Activated naive CD4-positive, alpha-beta T cell treated with anti-CD3 and anti-CD28 coated beads, Interleukin-2, amount 10 ng/mL, durations not matched to agents 7 days and 5 days (primary cell): ENCODE data around the gene SMYD5.
"Not testable (repeated sequence)": the region's sequence is repeated elsewhere in the genome, so short reads cannot be mapped to it uniquely, and the experiment has no call there.

ENCODE experiments used
- CTCF ChIA-PET: fragments of 350-600 bp; sonication (Branson Sonifier 250); formaldehyde crosslinking; loops from one replicate; lab custom pipeline; 2021; ENCODE audit warnings: antibody characterized with exemption; lab: Charles Lee
- DNase-seq: peaks from one replicate; pipeline ENCODE4 v3.0.0-alpha.2; 2020
- H3K27ac Mint-ChIP-seq: one replicate; pipeline ENCODE4 v1.8.0; 2021; ENCODE audit warnings: mild to moderate bottlenecking, moderate library complexity, mixed read lengths
- H3K27me3 Mint-ChIP-seq: one replicate; pipeline ENCODE4 v1.8.0; 2021; ENCODE audit warnings: mild to moderate bottlenecking, mixed read lengths
- H3K36me3 Mint-ChIP-seq: one replicate; pipeline ENCODE4 v1.8.0; 2021; ENCODE audit warnings: mixed read lengths
- H3K4me1 Mint-ChIP-seq: one replicate; pipeline ENCODE4 v1.8.0; 2021; ENCODE audit warnings: mixed read lengths
- H3K4me3 Mint-ChIP-seq: one replicate; pipeline ENCODE4 v1.8.0; 2021; ENCODE audit warnings: mild to moderate bottlenecking, moderate library complexity, mixed read lengths
- H3K9me3 Mint-ChIP-seq: one replicate; pipeline ENCODE4 v1.8.0; 2021; ENCODE audit warnings: mixed read lengths

SMYD5 gene

GRCh38 chr2:73177645-73178255 is 36.3 kb upstream of the SMYD5 start:
- peaks cover 80% of the 10 kb centered on the region for H3K27me3 Mint-ChIP-seq
- H3K27ac Mint-ChIP-seq: no peak overlapping the region

GRCh38 chr2:73185965-73186364 is 28.1 kb upstream of the SMYD5 start:
- H3K4me3 Mint-ChIP-seq: no peak overlapping the region
- peaks cover 59% of the 10 kb centered on the region for H3K27me3 Mint-ChIP-seq
- CTCF ChIA-PET: interaction anchor here (2.8 kb wide), 1 partner anchor 9 kb away, joined by 16 read pairs; no protein-coding TSS in a partner anchor
- no peak overlapping the region for H3K27ac Mint-ChIP-seq
- H3K36me3 Mint-ChIP-seq: no peaks in the 10 kb centered on the region
- no peaks in the 10 kb centered on the region for H3K9me3 Mint-ChIP-seq
- H3K4me1 Mint-ChIP-seq: peaks cover 3% of the 10 kb centered on the region
- DNase-seq: no peak

More at GRCh38 chr2:73177645-73178255, 36.3 kb upstream of the SMYD5 start:
- Mint-ChIP-seq H3K9me3 (no peaks in the 10 kb centered on the region), H3K4me3 (peak overlapping the region; percentile 80), H3K4me1 (peaks cover 16% of the 10 kb centered on the region), H3K36me3 (no peaks in the 10 kb centered on the region)
- CTCF ChIA-PET: interaction anchor here (0.7 to 4.5 kb wide), 37 partner anchors 9 to 559 kb away, joined by 3 to 51 read pairs (median 5); partner anchors contain the start of genes PRADC1, RAB11FIP5, SPR and TPRKB
- no peak for DNase-seq

- CTCF ChIA-PET: interaction anchor here (1.2 to 2.8 kb wide), 2 partner anchors 10 to 300 kb away, joined by 3 to 16 read pairs; partner anchors contain the start of gene SPR
- H3K36me3 Mint-ChIP-seq: no peaks in the 10 kb centered on the region
- no peaks in the 10 kb centered on the region for H3K9me3 Mint-ChIP-seq
- DNase-seq: no peak
- H3K27me3 Mint-ChIP-seq: peaks cover 63% of the 10 kb centered on the region
- H3K4me3 Mint-ChIP-seq: no peak overlapping the region
- no peaks in the 10 kb centered on the region for H3K4me1 Mint-ChIP-seq
- H3K27ac Mint-ChIP-seq: no peak overlapping the region
Measured at GRCh38 chr2:73187549-73187948, 26.5 kb upstream of the SMYD5 start.

- CTCF ChIA-PET: no interaction called here
- no peak for DNase-seq
- Mint-ChIP-seq H3K4me3 (no peak overlapping the region), H3K27ac (no peak overlapping the region), H3K4me1 (peaks cover 5% of the 10 kb centered on the region), H3K36me3 (no peaks in the 10 kb centered on the region), H3K9me3 (no peaks in the 10 kb centered on the region), H3K27me3 (peaks cover 67% of the 10 kb centered on the region)
Measured at GRCh38 chr2:73197579-73197978, 16.5 kb upstream of the SMYD5 start.

- peaks cover 89% of the 10 kb centered on the region for H3K27me3 Mint-ChIP-seq
- H3K4me1 Mint-ChIP-seq, H3K36me3 Mint-ChIP-seq, H3K4me3 Mint-ChIP-seq, H3K9me3 Mint-ChIP-seq, H3K27ac Mint-ChIP-seq, DNase-seq: not testable (repeated sequence)
- CTCF ChIA-PET: interaction anchor here (1.1 kb wide), 1 partner anchor 12 kb away, joined by 6 read pairs; no protein-coding TSS in a partner anchor
Measured at GRCh38 chr2:73200281-73200680, 13.8 kb upstream of the SMYD5 start.

- Mint-ChIP-seq H3K4me3 (peak within 1 kb of the TSS; percentile 10), H3K4me1 (peaks cover 7% of the 10 kb centered on the region), H3K27me3 (peaks cover 93% of the 10 kb centered on the region), H3K36me3 (no peaks in the 10 kb centered on the region), H3K27ac (peak within 1 kb of the TSS; percentile 68), H3K9me3 (no peaks in the 10 kb centered on the region)
- DNase-seq: peak; percentile 24
- CTCF ChIA-PET: interaction anchor here (0.9 to 1.5 kb wide), 4 partner anchors 8 to 25 kb away, joined by 4 read pairs; no protein-coding TSS in a partner anchor
Measured at GRCh38 chr2:73202156-73203054, 11.6 kb upstream of the SMYD5 start, which contains the start of gene NOTO. NOTO (plus strand) TSS chr2:73202574; CDS start chr2:73202667, 93 bp downstream.

GRCh38 chr2:73203055-73203681 is 10.9 kb upstream of the SMYD5 start:
- no peaks in the 10 kb centered on the region for H3K36me3 Mint-ChIP-seq
- H3K27me3 Mint-ChIP-seq: peaks cover 95% of the 10 kb centered on the region
- H3K4me1 Mint-ChIP-seq: peaks cover 7% of the 10 kb centered on the region
- no peaks in the 10 kb centered on the region for H3K9me3 Mint-ChIP-seq
- no peak overlapping the region for H3K4me3 Mint-ChIP-seq
- CTCF ChIA-PET: interaction anchor here (1.1 kb wide), 1 partner anchor 9 kb away, joined by 4 read pairs; no protein-coding TSS in a partner anchor
- H3K27ac Mint-ChIP-seq: no peak overlapping the region
- no peak for DNase-seq

- Mint-ChIP-seq H3K27me3 (peaks cover 86% of the 10 kb centered on the region), H3K4me1 (peaks cover 7% of the 10 kb centered on the region), H3K9me3 (no peaks in the 10 kb centered on the region), H3K36me3 (no peaks in the 10 kb centered on the region), H3K27ac (no peak overlapping the region), H3K4me3 (no peak overlapping the region)
- DNase-seq: no peak
- CTCF ChIA-PET: no interaction called here
Measured at GRCh38 chr2:73205611-73206010, 8.4 kb upstream of the SMYD5 start.

- H3K36me3 Mint-ChIP-seq: no peaks in the 10 kb centered on the region
- CTCF ChIA-PET: interaction anchor here (1.3 to 1.4 kb wide), 2 partner anchors 31 to 316 kb away, joined by 3 to 4 read pairs; no protein-coding TSS in a partner anchor
- no peak for DNase-seq
- H3K9me3 Mint-ChIP-seq: no peaks in the 10 kb centered on the region
- H3K27ac Mint-ChIP-seq: no peak overlapping the region
- peaks cover 62% of the 10 kb centered on the region for H3K27me3 Mint-ChIP-seq
- no peak overlapping the region for H3K4me3 Mint-ChIP-seq
- peaks cover 10% of the 10 kb centered on the region for H3K4me1 Mint-ChIP-seq
Measured at GRCh38 chr2:73208258-73208657, 5.8 kb upstream of the SMYD5 start.

- no peak for DNase-seq
- Mint-ChIP-seq H3K27ac (no peak overlapping the region), H3K4me3 (no peak overlapping the region), H3K4me1 (peaks cover 24% of the 10 kb centered on the region), H3K27me3 (peaks cover 44% of the 10 kb centered on the region), H3K36me3 (no peaks in the 10 kb centered on the region), H3K9me3 (no peaks in the 10 kb centered on the region)
- CTCF ChIA-PET: interaction anchor here (0.7 to 4.5 kb wide), 6 partner anchors 8 to 317 kb away, joined by 3 to 26 read pairs (median 4); partner anchors contain the start of gene NOTO
Measured at GRCh38 chr2:73210019-73210418, 4.0 kb upstream of the SMYD5 start.

- no peaks in the 10 kb centered on the region for H3K36me3 Mint-ChIP-seq
- no peak for DNase-seq
Measured at GRCh38 chr2:73210696-73211095, 3.3 kb upstream of the SMYD5 start.

GRCh38 chr2:73212098-73212447 is 2.0 kb upstream of the SMYD5 start:
- Mint-ChIP-seq H3K4me3 (no peak overlapping the region), H3K27ac (no peak overlapping the region), H3K4me1 (peaks cover 32% of the 10 kb centered on the region), H3K27me3 (peaks cover 25% of the 10 kb centered on the region), H3K36me3 (no peaks in the 10 kb centered on the region), H3K9me3 (no peaks in the 10 kb centered on the region)
- no peak for DNase-seq
- CTCF ChIA-PET: interaction anchor here (0.6 to 4.5 kb wide), 22 partner anchors 8 to 319 kb away, joined by 3 to 28 read pairs (median 6); partner anchors contain the start of genes CCT7, NOTO and PRADC1

More at GRCh38 chr2:73210696-73211095, 3.3 kb upstream of the SMYD5 start:
- no peak overlapping the region for H3K27ac Mint-ChIP-seq
- CTCF ChIA-PET: interaction anchor here (0.7 to 4.5 kb wide), 5 partner anchors 9 to 317 kb away, joined by 3 to 26 read pairs (median 4); partner anchors contain the start of gene NOTO
- no peaks in the 10 kb centered on the region for H3K9me3 Mint-ChIP-seq
- H3K4me3 Mint-ChIP-seq: no peak overlapping the region
- H3K4me1 Mint-ChIP-seq: peaks cover 30% of the 10 kb centered on the region
- H3K27me3 Mint-ChIP-seq: peaks cover 37% of the 10 kb centered on the region

GRCh38 chr2:73212448-73213176 is 1.4 kb upstream of the SMYD5 start:
- DNase-seq: peak; percentile 79
- Mint-ChIP-seq H3K4me3 (no peak overlapping the region), H3K27ac (no peak overlapping the region), H3K4me1 (peaks cover 32% of the 10 kb centered on the region), H3K27me3 (peaks cover 20% of the 10 kb centered on the region), H3K36me3 (no peaks in the 10 kb centered on the region), H3K9me3 (no peaks in the 10 kb centered on the region)
- CTCF ChIA-PET: interaction anchor here (0.6 to 4.5 kb wide), 23 partner anchors 8 to 319 kb away, joined by 3 to 28 read pairs (median 6); partner anchors contain the start of genes CCT7, NOTO and PRADC1
